Left ventricle myocardium superior (tissue), 1 donor: ENCODE data around the gene GPX4. TPM values are rescaled to one million over a fixed set of nuclear protein-coding genes. Genes with fewer than 3 reads are reported as not detected.
A peak's percentile ranks its signal among the peaks of the same experiment; 100 is the strongest.

ENCODE experiments used
- ATAC-seq: fragments of 200-7000 bp; cut with Tn5 transposase; one replicate; pipeline ENCODE4 v1.9.1; 2020; ENCODE audit warnings: mild to moderate bottlenecking, moderate library complexity
- DNase-seq: peaks from one replicate; pipeline ENCODE4 v3.0.0-alpha.2; 2020
- intact Hi-C: fragments of 100-400 bp; cut with micrococcal nuclease; formaldehyde crosslinking; loops from one replicate; pipeline ENCODE4 v1.11.0; 2022
- total RNA-seq: library from RNA; stranded (reverse); fragmentation: NEBNext Ultra II Directional; extraction: Animal tissue kit (Norgen Biotek cat#: 25700); gene quantifications from one replicate; pipeline ENCODE4 v1.2.1, GENCODE V29; 2021
- donor health status: DM: no; HTN: yes; CAD: no; lungs with severe emphysema.

The GPX4 gene
- total RNA-seq, 1 donor from 2014 or later = 337 TPM

DNA sequence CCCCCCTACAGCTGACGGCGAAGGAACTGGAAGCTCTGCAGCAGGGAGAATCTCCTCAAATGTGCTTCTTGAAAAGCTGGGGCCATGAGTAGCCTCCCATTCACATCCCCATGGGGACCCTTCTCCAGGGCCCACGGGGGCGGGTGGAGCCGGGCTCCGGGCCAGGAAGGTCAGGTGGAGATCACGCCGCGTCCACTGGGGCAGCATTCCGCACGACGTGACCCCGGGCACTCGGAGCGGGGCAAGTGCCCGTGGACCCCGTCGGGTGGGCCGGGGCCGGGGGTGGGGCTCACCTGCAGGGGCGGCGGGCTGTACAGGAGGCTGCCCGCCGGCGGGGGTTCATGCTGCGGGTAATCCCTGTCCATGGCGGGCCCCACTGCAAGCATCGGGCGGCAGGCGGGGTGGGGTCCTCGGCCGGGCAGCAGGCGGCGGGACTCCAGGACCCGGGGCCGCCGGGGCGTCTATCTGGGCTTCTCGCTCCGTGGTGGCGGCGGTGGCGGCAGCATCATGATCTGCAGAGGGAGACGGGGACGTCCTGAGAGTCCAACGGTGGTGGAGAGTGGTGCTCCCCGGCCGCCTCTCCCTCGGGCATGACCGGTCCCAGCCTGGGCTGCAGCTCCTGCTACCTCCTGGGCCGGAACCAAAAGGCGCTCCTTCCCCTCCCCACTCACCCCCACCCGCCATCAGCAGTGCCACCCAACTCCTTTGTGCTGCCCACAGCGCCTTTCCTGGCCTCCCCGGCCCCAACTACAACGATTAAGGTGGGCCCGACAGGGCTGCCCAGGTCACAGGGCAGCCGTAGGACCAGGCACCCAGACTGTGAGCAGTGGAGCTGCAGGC is 50.3 kb downstream of the GPX4 start:
- intact Hi-C loops = no loop called here
- ATAC-seq (no peak), DNase-seq (no peak)

DNA sequence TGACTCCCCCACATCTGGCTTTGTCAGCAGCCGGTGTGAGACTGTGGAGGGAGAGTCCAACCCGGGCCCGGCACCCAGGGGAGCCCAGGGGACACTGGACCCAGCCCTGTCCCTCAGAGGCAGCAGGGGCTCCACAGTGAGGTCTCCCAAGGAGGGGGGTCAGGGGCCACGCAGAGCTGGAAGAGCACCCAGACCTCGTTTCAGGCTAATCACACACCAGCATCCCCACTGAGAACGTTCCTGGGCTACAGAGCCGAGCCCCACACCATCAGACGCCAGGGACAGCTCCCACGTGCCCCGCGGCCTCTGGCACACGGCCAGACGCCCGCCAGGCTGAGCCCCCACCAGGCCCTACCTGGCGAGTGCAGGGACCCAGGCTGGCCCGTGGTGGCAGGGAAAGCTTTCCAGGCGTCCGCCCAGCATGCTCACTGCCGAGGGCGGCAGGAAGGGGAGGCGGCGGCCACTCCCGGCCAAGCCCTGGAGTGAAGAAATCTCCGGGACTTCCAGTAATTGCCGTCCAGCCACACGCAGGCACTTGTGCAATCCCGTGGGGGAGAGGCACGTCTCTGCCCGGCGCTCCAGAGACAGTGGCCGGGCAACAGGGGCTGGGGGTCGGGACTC is 51.0 kb downstream of the GPX4 start:
- intact Hi-C loops = no loop called here
- DNase-seq = peak; percentile 90

DNA sequence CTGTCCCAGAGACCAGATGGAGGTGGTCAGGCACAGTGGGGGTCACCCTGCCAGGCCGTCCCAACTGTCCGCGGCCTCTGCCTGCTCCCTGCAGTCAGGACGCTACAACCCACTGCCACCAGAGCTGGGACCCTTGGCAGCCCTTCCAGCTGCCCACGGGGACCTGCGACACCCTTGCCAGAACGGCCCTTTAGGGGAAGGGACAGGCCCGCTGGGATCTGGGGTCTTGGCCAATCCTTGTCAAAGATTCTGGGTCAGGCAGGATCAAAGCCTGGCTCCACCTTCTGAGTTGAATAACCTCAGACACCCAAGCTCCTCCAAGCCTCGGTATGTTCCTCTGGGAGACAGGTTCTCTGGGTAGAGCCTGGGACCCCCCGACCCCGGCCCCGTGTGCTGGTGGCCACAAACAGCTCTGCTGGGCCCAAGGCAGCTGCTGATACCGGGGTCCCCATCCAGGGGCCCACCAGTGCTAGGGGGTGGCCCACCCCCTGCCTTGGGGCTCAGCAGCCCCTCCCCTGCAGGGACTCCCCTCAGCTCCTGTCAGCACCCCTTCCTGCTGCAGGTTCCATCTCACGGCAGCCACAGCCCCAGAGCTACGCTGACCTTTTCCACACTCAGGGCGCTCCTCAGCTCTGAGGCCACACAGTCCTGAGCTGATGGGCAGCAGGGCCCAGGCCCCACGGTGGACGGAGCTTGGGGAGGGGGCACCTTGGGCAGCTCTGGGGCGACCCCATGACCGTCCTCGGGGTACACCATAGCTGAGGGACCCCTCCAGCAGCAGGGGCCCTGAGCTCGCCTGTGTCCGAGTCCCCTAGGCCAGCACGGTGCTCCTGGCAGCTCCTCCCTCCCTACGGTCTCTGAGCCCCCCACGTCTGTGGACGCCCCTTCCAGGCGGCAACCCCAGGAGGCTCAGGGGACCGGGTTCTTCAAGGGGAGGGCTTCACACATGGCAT is 51.8 kb downstream of the GPX4 start:
- intact Hi-C loops = no loop called here
- ATAC-seq = peak; percentile 2
- peak; percentile 49 for DNase-seq

More for the DNA sequence above, 51.0 kb downstream of the GPX4 start:
- ATAC-seq = peak; percentile 85

Other genes starting within 250 kb of the GPX4 start
- 252 TPM for gene CFD, start 244.3 kb upstream of the GPX4 start, total RNA-seq
- 23.7 TPM for gene MED16, start 210.8 kb upstream of the GPX4 start, total RNA-seq
- gene RNU6-9, start 210.5 kb upstream of the GPX4 start, total RNA-seq = not detected
- gene R3HDM4, start 190.8 kb upstream of the GPX4 start, total RNA-seq = 20.0 TPM
- not detected for gene KISS1R, start 186.7 kb upstream of the GPX4 start, total RNA-seq
- gene ARID3A, start 178.0 kb upstream of the GPX4 start, total RNA-seq = 5.7 TPM
- 20.4 TPM for gene WDR18, start 119.6 kb upstream of the GPX4 start, total RNA-seq
- not detected for gene GRIN3B, start 103.6 kb upstream of the GPX4 start, total RNA-seq
- 122 TPM for gene TMEM259, start 82.9 kb upstream of the GPX4 start, total RNA-seq
- gene RNU6-2, start 82.5 kb upstream of the GPX4 start, total RNA-seq = not detected
- 94.0 TPM for gene CNN2, start 77.4 kb upstream of the GPX4 start, total RNA-seq
- 9.4 TPM for gene ABCA7, start 63.9 kb upstream of the GPX4 start, total RNA-seq
- gene ARHGAP45, start 36.8 kb upstream of the GPX4 start, total RNA-seq = 6.0 TPM
- gene POLR2E, start 8.6 kb upstream of the GPX4 start, total RNA-seq = 148 TPM
- 18.7 TPM for gene SBNO2, start 70.3 kb downstream of the GPX4 start, total RNA-seq
- gene STK11, start 101.8 kb downstream of the GPX4 start, total RNA-seq = 66.2 TPM
- 1.2 TPM for gene CBARP, start 134.0 kb downstream of the GPX4 start, total RNA-seq
- 686 TPM for gene ATP5F1D, start 137.8 kb downstream of the GPX4 start, total RNA-seq
- gene MIDN, start 144.6 kb downstream of the GPX4 start, total RNA-seq = 59.7 TPM
- gene CIRBP, start 165.3 kb downstream of the GPX4 start, total RNA-seq = 248 TPM
- gene FAM174C, start 171.5 kb downstream of the GPX4 start, total RNA-seq = 13.1 TPM
- not detected for gene EFNA2, start 181.9 kb downstream of the GPX4 start, total RNA-seq